MM.1S (cell line): ENCODE measurements around the gene GOLPH3.

Experiments used
- EZH2 ChIP-seq: fragments of 300-600 bp; sonication (generic); optimal IDR thresholded peaks from 2 replicates; pipeline ENCODE3; 2017; ENCODE audit warnings: low read depth, mild to moderate bottlenecking, antibody characterized with exemption, low read length, mixed read lengths
- EZH2phosphoT487 ChIP-seq: fragments of 300-600 bp; sonication (generic); IDR thresholded peaks from 2 replicates; pipeline ENCODE4 v1.6.1; 2018; ENCODE audit warnings: antibody characterized with exemption, low read length
- TF ChIP-seq, protein P1 (sequence below): fragments of 300-600 bp; sonication (generic); IDR thresholded peaks from 2 replicates; pipeline ENCODE4 v1.5.1; 2016; ENCODE audit warnings: antibody characterized with exemption, low read length, mixed read lengths

DNA sequence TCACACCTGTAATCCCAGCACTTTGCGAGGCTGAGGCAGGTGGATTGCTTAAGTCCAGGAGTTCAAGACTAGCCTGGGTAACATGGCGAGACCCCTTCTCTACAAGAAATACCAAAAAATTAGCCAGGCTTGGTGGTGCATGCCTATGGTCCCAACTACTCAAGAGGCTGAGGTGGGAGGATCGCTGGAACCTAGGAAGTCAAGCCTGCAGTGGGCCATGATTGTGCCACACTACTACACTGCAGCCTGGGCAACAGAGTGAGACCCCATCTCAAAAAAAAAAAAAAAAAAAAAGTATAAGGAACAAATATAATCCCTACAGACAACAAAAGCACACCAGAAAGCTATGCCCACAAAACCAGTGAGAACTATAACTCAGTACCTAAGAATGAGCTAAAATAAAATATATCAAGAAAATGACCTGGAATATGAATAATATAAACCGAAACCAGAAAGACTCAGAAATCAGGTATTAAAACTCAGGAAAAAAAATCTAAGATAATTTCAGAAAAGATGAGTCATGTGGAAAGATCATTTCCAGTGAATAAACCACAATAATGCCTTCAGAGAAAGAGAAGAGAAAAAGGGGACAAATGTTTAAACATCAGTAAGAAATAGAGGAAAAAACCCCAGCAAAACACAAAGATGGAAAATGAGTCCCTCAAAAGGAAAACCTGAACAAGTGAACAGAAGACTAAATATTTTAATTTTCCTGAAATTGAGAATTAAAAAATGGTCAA lies 57.4 kb downstream of the GOLPH3 start:
- TF ChIP-seq, protein P1, sequence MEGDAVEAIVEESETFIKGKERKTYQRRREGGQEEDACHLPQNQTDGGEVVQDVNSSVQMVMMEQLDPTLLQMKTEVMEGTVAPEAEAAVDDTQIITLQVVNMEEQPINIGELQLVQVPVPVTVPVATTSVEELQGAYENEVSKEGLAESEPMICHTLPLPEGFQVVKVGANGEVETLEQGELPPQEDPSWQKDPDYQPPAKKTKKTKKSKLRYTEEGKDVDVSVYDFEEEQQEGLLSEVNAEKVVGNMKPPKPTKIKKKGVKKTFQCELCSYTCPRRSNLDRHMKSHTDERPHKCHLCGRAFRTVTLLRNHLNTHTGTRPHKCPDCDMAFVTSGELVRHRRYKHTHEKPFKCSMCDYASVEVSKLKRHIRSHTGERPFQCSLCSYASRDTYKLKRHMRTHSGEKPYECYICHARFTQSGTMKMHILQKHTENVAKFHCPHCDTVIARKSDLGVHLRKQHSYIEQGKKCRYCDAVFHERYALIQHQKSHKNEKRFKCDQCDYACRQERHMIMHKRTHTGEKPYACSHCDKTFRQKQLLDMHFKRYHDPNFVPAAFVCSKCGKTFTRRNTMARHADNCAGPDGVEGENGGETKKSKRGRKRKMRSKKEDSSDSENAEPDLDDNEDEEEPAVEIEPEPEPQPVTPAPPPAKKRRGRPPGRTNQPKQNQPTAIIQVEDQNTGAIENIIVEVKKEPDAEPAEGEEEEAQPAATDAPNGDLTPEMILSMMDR = no peak
- no peak for TF ChIP-seq EZH2
- no peak for TF ChIP-seq EZH2phosphoT487
